Ovary (tissue), 9 donors: ENCODE data around the gene DDR1. TPM values are rescaled to one million over a fixed set of nuclear protein-coding genes. Genes with fewer than 3 reads are reported as not detected.

Experiments
- DNase-seq, 5 donors: peaks; one replicate each; pipeline ENCODE4 v3.0.0-alpha.2; 2019 to 2020
- H3K27ac ChIP-seq, 2 donors: fragments of 200-600 bp; one replicate each; pipeline versions ENCODE4 v1.5.1 to v1.8.0; 2019 to 2022
- H3K27me3 ChIP-seq: fragments of 200-600 bp; one replicate; pipeline ENCODE4 v1.8.0; 2022
- H3K36me3 ChIP-seq: fragments of 200-600 bp; sonication (generic); one replicate; pipeline ENCODE4 v1.5.1; 2019
- H3K4me1 ChIP-seq: one replicate; pipeline ENCODE4 v1.8.1; 2013; ENCODE audit warnings: mild to moderate bottlenecking, moderate library complexity; ENCODE audit not compliant: insufficient read depth
- H3K4me3 ChIP-seq: fragments of 200-600 bp; sonication (generic); one replicate; pipeline ENCODE4 v1.5.1; 2017
- H3K9me3 ChIP-seq, 2 donors: fragments of 200-600 bp in 1 of 2; sonication (generic) in 1 of 2; one replicate each; pipeline versions ENCODE4 v1.5.1 to v1.8.1; 2013 to 2019; ENCODE audit warnings: mild to moderate bottlenecking in 1 of 2, moderate library complexity in 1 of 2
- CTCF ChIP-seq, 3 donors: fragments of 450-650 bp in 2 of 3; fragments of 200-600 bp in 1 of 3; IDR thresholded peaks; one replicate each; pipeline versions ENCODE4 v1.5.1 to v1.8.0; 2016 to 2022; ENCODE audit warnings: antibody characterized with exemption in 3 of 3, mild to moderate bottlenecking in 1 of 3
- EP300 ChIP-seq: sonication (generic); formaldehyde crosslinking; IDR thresholded peaks from one replicate; pipeline ENCODE4 v1.6.1; 2017; ENCODE audit warnings: antibody characterized with exemption
- POLR2A ChIP-seq: fragments of 450-650 bp; IDR thresholded peaks from one replicate; pipeline ENCODE4 v1.6.1; 2017; ENCODE audit warnings: antibody characterized with exemption, mild to moderate bottlenecking, moderate library complexity
- WGBS, 3 donors: extraction: QIAGEN DNeasy Blood & Tissue Kit in 1 of 3; methylation state at CpG; one replicate each; pipeline versions ENCODE4 v1.1.5 to v1.1.7; 2013 to 2017; 5-methylcytosine and 5-hydroxymethylcytosine counted together
- intact Hi-C, 4 donors: fragments of 100-400 bp; cut with DNase I; formaldehyde crosslinking; loops; one replicate each; pipeline versions ENCODE4 v1.11.0 to v1.15.1; 2022 to 2023
- polyA plus RNA-seq, 2 donors: library from polyadenylated mRNA; stranded (reverse); fragments of 200-250 nt in 1 of 2; fragments of 350-450 nt in 1 of 2; fragmentation: Illumina TruSeq in 1 of 2; extraction: RNeasy Lipid Tissue Mini Kit (QIAGEN cat#74804) in 1 of 2; gene quantifications; one replicate each; pipeline ENCODE4 v1.2.3, GENCODE V29; 2013 to 2014
- total RNA-seq, 7 donors: library from RNA; depleted of rRNA in 2 of 7; stranded (reverse); fragments of >200 nt in 2 of 7; fragmentation: NEBNext Ultra II Directional in 3 of 7; extraction: Animal tissue kit (Norgen Biotek cat#: 25700) in 3 of 7; gene quantifications; one replicate each; pipeline versions ENCODE4 v1.1.0 to v1.2.4, GENCODE V29; 2016 to 2023
- donor health status: DM: no; HTN: no; CAD: no; lungs with moderate emphysema.
- donor health status: DM: no; HTN: no; CAD: no.
- donor health status: Bipolar disorder and iron deficiency.
- donor health status: DM: yes; HTN: yes; CAD: no.
- donor health status: DM: no; HTN: no; CAD: no.
- donor health status: DM: yes; HTN: yes; CAD: no.

Gene DDR1
- total and polyA plus RNA-seq, 9 donors, result 20.1 to 116 (median 64.5) TPM

GRCh38 chr6:30886897-30887255, 2.6 kb downstream of the DDR1 start:
- H3K27ac ChIP-seq, result peak overlapping the region in 1 of 2 donors; percentile 97
- no peak overlapping the region for H3K4me3 ChIP-seq
- intact Hi-C loops, result loop anchor here in 3 of 4 donors (10.0 kb wide), 2 partner anchors 142 to 202 kb away; partner anchors contain the start of genes FLOT1 (in 2 of the 3), IER3 (in 2 of the 3) and PPP1R18 (in 2 of the 3)
- no peak for DNase-seq
- no peak for TF ChIP-seq EP300
- TF ChIP-seq CTCF (IDR thresholded peaks at IDR 0.05), result no peak
- no peak for TF ChIP-seq POLR2A
- peaks cover 15% of the 10 kb centered on the region for H3K4me1 ChIP-seq
- H3K36me3 ChIP-seq, result no peaks in the 10 kb centered on the region
- H3K9me3 ChIP-seq, result no peaks in the 10 kb centered on the region
- H3K27me3 ChIP-seq, result no peaks in the 10 kb centered on the region

DNA sequence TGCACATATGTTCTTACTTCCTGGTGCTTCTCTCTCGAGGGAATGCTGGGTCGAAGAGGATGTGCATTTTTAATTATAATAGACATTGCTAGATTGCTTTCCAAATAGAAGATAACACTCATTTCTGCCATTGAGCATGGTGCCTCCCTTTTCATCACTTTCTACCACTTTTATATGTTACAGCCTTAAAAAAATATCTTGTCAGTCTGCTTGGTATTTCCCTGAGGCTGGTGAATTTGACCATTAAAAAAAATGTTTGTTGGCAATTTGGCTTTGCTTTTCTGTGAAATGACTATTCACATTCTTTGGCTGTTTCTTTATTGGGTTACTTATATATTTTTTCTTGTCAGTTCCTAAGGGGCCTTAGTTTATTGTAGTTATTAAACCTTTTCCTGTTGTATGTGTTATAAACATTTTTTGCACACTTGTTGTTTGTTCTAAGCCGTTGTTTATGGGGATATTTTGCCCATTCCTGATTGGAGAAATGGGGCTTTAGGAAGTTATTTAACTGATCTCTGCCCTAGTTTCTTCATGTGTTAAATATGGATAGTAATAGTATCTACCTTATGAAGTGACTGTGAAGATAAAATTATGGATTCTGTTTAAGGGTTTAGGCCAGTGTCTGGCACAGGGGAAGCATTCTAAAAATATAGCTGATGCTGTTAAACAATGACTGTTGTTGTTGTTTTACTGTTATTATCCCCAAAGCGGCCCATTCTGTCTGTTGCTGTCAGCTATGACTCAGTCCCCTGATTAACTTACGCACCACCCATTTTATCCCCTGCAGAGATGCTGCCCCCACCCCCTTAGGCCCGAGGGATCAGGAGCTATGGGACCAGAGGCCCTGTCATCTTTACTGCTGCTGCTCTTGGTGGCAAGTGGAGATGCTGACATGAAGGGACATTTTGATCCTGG, 3.8 kb downstream of the DDR1 start:
- intact Hi-C loops, result loop anchor here in 3 of 4 donors (10.0 kb wide), 2 partner anchors 143 to 203 kb away; partner anchors contain the start of genes FLOT1 (in 2 of the 3), IER3 (in 2 of the 3) and PPP1R18 (in 2 of the 3)
- no peak for DNase-seq
- TF ChIP-seq POLR2A (no peak), EP300 (no peak), CTCF (IDR thresholded peaks at IDR 0.05) (no peak)
- no peak overlapping the region for H3K27ac ChIP-seq
- no peaks in the 10 kb centered on the region for H3K9me3 ChIP-seq
- H3K4me1 ChIP-seq, result peaks cover 10% of the 10 kb centered on the region
- H3K36me3 ChIP-seq, result no peaks in the 10 kb centered on the region
- no peaks in the 10 kb centered on the region for H3K27me3 ChIP-seq
- H3K4me3 ChIP-seq, result no peak overlapping the region
- 46 to 59% (median 53%) methylated on average over 6 of the region's 6 CpGs for WGBS, 3 donors

DNA sequence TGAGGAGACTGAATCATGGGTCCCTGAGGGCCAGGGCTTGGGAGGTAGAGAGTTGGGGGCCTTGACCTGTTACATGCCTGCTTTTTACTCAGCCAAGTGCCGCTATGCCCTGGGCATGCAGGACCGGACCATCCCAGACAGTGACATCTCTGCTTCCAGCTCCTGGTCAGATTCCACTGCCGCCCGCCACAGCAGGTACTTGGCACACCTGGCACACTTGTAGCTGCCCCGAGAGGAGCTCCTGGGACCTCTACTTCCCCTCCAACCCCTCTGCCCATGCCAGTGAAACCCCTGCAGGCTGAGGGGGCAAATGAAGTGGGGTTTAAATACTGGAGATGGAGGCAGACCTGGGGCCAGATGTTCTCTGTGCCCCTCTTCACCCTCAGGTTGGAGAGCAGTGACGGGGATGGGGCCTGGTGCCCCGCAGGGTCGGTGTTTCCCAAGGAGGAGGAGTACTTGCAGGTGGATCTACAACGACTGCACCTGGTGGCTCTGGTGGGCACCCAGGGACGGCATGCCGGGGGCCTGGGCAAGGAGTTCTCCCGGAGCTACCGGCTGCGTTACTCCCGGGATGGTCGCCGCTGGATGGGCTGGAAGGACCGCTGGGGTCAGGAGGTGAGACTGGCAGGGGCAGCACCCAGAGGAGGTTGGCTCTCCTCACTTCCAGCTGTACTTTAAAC, 4.6 kb downstream of the DDR1 start:
- Histone ChIP-seq H3K9me3 (no peaks in the 10 kb centered on the region), H3K27ac (no peak overlapping the region), H3K4me3 (no peak overlapping the region), H3K27me3 (no peaks in the 10 kb centered on the region), H3K4me1 (peaks cover 8% of the 10 kb centered on the region), H3K36me3 (no peaks in the 10 kb centered on the region)
- intact Hi-C loops, result loop anchor here in 3 of 4 donors (10.0 kb wide), 2 partner anchors 144 to 204 kb away; partner anchors contain the start of genes FLOT1 (in 2 of the 3), IER3 (in 2 of the 3) and PPP1R18 (in 2 of the 3)
- no peak for TF ChIP-seq CTCF (IDR thresholded peaks at IDR 0.05)
- no peak for TF ChIP-seq POLR2A
- TF ChIP-seq EP300, result no peak
- DNase-seq, result peak in 1 of 5 donors; percentile 6
- 84 to 85% (median 85%) methylated on average over 18 of the region's 18 CpGs for WGBS, 3 donors

DNA sequence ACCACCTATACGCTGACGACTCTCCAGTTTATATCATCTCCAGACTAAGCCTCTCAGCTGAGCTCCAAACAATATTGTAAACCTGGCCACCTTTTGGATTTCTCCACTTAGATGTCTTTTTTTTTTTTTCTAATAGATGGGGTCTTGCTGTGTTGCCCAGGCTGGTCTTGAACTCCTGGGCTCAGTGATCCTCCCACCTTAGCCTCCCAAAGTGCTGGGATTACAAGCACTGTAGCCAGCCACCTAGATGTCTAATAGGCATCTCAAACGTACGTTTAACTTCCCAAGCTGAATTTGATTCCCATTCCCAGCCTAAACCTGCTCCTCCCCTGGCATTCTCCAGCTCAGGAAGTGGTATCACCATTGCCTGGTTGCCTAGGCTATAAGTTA, 5.2 kb downstream of the DDR1 start:
- Histone ChIP-seq H3K36me3 (no peaks in the 10 kb centered on the region), H3K27ac (no peak overlapping the region), H3K9me3 (no peaks in the 10 kb centered on the region), H3K27me3 (no peaks in the 10 kb centered on the region), H3K4me3 (no peak overlapping the region), H3K4me1 (peaks cover 8% of the 10 kb centered on the region)
- no peak for DNase-seq
- WGBS, 3 donors, result 74 to 78% (median 76%) methylated on average over 4 of the region's 4 CpGs
- TF ChIP-seq EP300 (no peak), POLR2A (no peak), CTCF (IDR thresholded peaks at IDR 0.05) (no peak)
- intact Hi-C loops, result loop anchor here in 3 of 4 donors (10.0 kb wide), 2 partner anchors 145 to 205 kb away; partner anchors contain the start of genes FLOT1 (in 2 of the 3), IER3 (in 2 of the 3) and PPP1R18 (in 2 of the 3)
